HEK293 (cell line): Measurements from ENCODE around the gene PPID.

Source experiments
- EGR2 ChIP-seq: fragments of 450-650 bp; formaldehyde crosslinking; IDR thresholded peaks from 2 replicates; pipeline ENCODE4 v1.5.1; 2016; ENCODE audit warnings: low read depth, missing biosample characterization, missing genetic modification characterization
- ZNF121 ChIP-seq: fragments of 450-650 bp; formaldehyde crosslinking; IDR thresholded peaks from 2 replicates; pipeline ENCODE4 v1.5.1; 2016; ENCODE audit warnings: missing biosample characterization, missing genetic modification characterization
- ZNF138 ChIP-seq: fragments of 450-650 bp; formaldehyde crosslinking; IDR thresholded peaks from 2 replicates; pipeline ENCODE4 v1.5.1; 2016; ENCODE audit warnings: missing biosample characterization, missing genetic modification characterization, borderline replicate concordance
- ZNF266 ChIP-seq: fragments of 450-650 bp; formaldehyde crosslinking; IDR thresholded peaks from 2 replicates; pipeline ENCODE4 v1.5.1; 2016; ENCODE audit warnings: missing biosample characterization, missing genetic modification characterization, low read depth
- ZNF596 ChIP-seq: fragments of 450-650 bp; IDR thresholded peaks from 2 replicates; pipeline ENCODE4 v1.5.0; 2018; ENCODE audit warnings: missing biosample characterization, mild to moderate bottlenecking, missing genetic modification characterization, moderate library complexity
- ZNF76 ChIP-seq: fragments of 450-650 bp; formaldehyde crosslinking; IDR thresholded peaks from 2 replicates; pipeline ENCODE4; 2016; ENCODE audit warnings: low read depth, missing biosample characterization, missing genetic modification characterization, borderline replicate concordance
- TF ChIP-seq, protein P1 (sequence below): fragments of 450-650 bp; formaldehyde crosslinking; IDR thresholded peaks from 2 replicates; pipeline ENCODE4 v1.5.1; 2016; ENCODE audit warnings: missing biosample characterization, missing genetic modification characterization
- TF ChIP-seq, protein P2 (sequence below): fragments of 450-650 bp; formaldehyde crosslinking; IDR thresholded peaks from 2 replicates; pipeline ENCODE4 v1.5.1; 2016; ENCODE audit warnings: missing biosample characterization, missing genetic modification characterization, low read depth
- TF ChIP-seq, protein P3 (sequence below): fragments of 450-650 bp; formaldehyde crosslinking; IDR thresholded peaks from 2 replicates; pipeline ENCODE4 v1.5.1; 2017; ENCODE audit warnings: missing biosample characterization, missing genetic modification characterization

DNA sequence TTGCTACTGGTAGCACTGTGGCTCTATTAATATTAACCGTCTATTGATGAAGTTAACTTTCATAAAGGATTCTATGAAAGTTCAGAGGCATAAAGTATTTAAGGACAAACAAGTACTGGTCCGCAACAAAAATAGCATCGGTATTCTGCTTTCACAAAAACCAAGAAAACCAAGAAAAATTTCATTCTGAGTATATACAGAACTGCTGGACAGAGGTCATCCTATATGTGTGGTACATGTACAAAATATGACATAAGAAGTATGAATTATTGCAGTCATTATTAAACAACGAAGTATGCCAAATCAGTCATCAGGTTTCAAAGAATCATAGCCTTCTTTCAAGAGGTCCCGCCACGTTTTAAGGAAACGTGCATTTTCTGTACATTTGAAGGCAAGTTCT lies 53.9 kb downstream of the PPID start:
- TF ChIP-seq, protein P1, sequence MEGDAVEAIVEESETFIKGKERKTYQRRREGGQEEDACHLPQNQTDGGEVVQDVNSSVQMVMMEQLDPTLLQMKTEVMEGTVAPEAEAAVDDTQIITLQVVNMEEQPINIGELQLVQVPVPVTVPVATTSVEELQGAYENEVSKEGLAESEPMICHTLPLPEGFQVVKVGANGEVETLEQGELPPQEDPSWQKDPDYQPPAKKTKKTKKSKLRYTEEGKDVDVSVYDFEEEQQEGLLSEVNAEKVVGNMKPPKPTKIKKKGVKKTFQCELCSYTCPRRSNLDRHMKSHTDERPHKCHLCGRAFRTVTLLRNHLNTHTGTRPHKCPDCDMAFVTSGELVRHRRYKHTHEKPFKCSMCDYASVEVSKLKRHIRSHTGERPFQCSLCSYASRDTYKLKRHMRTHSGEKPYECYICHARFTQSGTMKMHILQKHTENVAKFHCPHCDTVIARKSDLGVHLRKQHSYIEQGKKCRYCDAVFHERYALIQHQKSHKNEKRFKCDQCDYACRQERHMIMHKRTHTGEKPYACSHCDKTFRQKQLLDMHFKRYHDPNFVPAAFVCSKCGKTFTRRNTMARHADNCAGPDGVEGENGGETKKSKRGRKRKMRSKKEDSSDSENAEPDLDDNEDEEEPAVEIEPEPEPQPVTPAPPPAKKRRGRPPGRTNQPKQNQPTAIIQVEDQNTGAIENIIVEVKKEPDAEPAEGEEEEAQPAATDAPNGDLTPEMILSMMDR (tag by site-specific recombination): no peak
- TF ChIP-seq EGR2 (tag by site-specific recombination) (no peak), ZNF266 (no peak), ZNF121 (no peak), ZNF138 (tag by site-specific recombination) (no peak), ZNF76 (tag by site-specific recombination) (no peak), ZNF596 (no peak)
- TF ChIP-seq, protein P2, sequence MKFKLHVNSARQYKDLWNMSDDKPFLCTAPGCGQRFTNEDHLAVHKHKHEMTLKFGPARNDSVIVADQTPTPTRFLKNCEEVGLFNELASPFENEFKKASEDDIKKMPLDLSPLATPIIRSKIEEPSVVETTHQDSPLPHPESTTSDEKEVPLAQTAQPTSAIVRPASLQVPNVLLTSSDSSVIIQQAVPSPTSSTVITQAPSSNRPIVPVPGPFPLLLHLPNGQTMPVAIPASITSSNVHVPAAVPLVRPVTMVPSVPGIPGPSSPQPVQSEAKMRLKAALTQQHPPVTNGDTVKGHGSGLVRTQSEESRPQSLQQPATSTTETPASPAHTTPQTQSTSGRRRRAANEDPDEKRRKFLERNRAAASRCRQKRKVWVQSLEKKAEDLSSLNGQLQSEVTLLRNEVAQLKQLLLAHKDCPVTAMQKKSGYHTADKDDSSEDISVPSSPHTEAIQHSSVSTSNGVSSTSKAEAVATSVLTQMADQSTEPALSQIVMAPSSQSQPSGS (tag by site-specific recombination): no peak
- TF ChIP-seq, protein P3, sequence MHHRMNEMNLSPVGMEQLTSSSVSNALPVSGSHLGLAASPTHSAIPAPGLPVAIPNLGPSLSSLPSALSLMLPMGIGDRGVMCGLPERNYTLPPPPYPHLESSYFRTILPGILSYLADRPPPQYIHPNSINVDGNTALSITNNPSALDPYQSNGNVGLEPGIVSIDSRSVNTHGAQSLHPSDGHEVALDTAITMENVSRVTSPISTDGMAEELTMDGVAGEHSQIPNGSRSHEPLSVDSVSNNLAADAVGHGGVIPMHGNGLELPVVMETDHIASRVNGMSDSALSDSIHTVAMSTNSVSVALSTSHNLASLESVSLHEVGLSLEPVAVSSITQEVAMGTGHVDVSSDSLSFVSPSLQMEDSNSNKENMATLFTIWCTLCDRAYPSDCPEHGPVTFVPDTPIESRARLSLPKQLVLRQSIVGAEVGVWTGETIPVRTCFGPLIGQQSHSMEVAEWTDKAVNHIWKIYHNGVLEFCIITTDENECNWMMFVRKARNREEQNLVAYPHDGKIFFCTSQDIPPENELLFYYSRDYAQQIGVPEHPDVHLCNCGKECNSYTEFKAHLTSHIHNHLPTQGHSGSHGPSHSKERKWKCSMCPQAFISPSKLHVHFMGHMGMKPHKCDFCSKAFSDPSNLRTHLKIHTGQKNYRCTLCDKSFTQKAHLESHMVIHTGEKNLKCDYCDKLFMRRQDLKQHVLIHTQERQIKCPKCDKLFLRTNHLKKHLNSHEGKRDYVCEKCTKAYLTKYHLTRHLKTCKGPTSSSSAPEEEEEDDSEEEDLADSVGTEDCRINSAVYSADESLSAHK (tag by site-specific recombination): no peak
